ENCODE results near the gene SKIC2.
"Not testable (repeated sequence)": the region's sequence is repeated elsewhere in the genome, so short reads cannot be mapped to it uniquely, and the experiment has no call there.

GRCh38 chr6:32009537-32009936 lies 50.6 kb downstream of the SKIC2 start:
- not testable (repeated sequence) for TF ChIP-seq EZH2, CTCF (IDR thresholded peaks at IDR 0.05)
